Superior temporal gyrus (tissue), 1 donor: Measurements from ENCODE around the gene CALN1.
"Not testable (repeated sequence)": the region's sequence is repeated elsewhere in the genome, so short reads cannot be mapped to it uniquely, and the experiment has no call there.

Experiments
- DNase-seq: peaks from one replicate; pipeline ENCODE4 v3.0.0-alpha.2; 2016; ENCODE audit errors: extremely low spot score

Gene CALN1

DNA sequence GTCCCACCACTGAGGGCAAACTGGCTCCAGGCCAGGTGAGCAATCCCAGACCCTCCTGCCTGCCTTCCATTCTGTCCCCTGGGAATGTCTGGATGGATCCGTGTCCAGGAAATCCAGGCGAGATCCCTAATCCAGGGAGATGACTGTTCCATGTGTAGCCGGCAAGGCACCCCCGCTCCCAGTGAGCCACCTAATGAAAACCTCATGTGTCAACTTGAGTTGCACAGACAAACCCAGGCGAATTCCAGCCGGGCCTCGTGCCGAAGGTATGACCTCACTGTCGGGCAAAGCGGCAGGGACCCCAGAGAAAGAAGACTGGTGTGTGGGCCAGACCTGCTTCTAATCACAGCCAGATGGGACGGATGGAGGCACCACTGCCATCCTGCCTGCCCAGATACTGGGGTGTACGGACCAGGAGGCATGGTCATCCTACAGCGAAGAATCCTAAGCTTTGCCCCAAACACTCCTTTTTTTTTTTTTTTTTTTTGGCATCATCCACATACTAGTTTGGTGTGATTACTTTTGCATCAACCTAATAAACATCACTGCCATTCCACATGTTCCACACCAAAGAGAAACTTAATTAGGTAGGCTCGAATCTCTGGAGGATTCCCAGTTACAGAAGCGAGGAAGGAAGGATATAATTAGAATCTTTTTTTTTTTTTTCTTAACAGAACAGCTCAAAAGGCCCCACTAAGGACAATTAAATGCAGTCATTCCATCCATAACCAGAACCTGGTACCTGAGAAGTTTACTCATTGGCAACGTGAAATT, 313.1 kb downstream of the CALN1 start:
- no peak for DNase-seq

DNA sequence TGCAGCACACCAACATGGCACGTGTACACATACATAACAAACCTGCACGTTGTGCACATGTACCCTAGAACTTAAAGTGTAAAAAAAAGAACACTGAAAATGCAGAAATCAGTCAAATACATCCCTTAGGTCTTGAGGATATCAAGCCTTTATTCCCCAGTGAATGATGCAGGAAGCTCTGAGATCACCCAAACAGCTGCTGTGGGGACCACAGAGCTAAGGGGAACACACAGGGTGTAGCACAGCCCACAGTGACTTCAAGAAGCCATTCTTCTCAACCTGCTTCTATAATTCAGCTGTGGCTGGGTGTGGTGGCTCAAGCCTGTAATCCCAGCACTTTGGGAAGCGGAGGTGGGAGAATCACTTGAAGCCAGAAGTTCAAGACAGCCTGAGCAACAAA, 314.9 kb downstream of the CALN1 start:
- DNase-seq, result no peak

DNA sequence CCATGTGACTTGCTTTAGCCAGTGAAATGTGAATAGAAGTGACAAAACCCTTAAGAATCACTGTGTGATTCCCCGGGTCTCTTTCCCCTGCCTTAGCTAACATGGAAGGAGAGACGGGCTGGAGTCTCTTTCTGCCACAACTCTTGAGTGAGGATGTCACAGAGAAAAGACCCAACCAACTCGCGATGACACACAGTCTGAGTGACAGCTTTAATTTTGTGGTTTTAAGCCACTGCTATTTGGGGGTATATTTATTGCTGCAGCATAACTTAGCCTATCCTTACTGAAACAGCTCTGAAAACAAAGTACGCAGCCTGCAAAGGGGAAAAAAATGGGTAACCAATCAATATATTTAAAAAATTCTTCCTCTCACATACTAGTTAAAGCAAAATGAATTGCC, 319.4 kb downstream of the CALN1 start:
- DNase-seq, result no peak

DNA sequence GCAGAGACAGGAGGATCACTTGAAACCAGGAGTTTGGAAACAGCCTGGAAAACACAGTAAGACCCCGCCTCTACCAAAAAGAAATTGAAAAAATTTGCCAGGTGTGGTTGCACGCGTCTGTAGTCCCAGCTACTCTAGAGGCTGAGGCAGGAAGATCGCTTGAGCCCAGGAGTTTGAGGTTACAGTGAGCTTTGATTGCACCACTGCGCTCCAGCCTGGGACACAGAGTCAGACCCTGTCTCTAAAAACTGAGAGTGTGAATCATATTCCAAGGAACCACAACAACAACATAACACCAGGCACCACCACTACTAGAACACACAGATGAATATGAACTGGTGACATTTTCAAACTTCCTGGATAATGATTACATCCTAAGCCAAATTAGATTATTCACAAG, 324.2 kb downstream of the CALN1 start:
- DNase-seq, result no peak

DNA sequence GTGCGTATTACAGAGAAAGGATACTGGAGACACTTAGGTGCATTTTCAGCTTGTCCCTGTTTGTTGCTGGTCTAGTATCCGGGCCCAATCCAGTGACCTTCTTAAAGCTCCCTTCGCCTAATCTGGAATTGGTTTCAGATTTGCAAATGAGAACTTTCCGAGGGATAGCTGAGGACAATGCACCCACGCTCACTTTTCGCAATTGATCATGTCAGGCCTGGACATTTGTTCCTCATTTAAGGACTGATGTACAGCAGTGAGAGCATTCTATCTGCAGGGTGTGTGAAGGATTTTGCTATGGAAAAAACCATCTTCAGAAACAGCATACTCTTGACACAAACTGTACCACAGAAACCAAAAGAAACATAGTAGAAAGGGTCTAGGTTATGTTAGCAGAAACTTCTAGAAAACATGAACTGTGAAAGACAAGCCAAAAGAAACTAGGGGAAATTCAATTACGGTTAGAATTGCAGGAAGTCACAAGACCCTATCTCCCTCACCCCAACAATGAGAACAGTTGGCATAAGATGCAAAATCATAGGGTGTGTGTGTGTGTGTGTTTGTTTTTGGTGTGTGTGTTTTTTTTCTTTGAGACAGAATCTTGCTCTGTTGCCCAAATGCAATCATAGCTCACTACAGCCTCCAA, 331.1 kb downstream of the CALN1 start:
- no peak for DNase-seq

DNA sequence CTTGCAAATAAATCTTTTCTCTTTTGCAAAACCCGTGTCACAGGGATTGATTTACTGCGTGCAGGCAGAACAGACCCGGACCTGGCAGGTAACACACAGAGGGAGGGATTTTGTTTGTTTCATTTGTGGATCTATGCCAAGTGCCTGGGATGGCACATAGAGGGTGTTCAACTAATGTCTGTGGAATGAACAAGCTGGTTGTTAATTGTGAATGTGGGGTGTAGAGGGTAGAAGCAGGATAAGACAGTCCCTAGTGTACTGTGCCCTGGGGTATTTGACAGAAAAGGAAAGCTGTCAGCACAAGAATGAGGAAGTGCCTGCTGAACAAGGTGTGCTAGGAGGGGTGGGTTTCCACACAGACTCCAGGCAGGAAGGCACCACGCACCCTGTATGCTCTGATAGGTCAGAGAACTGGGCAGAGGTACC, 331.8 kb downstream of the CALN1 start:
- DNase-seq, result no peak

DNA sequence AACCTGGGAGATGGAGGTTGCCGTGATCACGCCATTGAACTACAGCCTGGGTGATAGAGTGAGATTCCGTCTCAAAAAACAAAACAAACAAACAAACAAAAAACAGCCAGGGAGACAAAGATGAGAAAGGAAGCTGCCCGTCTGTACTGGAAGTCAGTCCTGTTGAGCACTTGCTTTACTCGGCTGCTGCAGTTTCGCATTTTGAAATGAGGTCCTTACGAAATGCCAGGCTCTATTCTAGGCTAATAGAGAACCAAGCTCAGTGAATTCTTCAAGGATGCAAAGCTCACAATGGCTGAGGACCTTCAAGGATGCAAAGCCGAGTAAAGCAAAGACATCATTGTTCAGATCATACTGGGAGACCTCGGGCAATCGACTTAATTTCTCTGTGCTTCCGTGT, 333.3 kb downstream of the CALN1 start:
- DNase-seq, result no peak

DNA sequence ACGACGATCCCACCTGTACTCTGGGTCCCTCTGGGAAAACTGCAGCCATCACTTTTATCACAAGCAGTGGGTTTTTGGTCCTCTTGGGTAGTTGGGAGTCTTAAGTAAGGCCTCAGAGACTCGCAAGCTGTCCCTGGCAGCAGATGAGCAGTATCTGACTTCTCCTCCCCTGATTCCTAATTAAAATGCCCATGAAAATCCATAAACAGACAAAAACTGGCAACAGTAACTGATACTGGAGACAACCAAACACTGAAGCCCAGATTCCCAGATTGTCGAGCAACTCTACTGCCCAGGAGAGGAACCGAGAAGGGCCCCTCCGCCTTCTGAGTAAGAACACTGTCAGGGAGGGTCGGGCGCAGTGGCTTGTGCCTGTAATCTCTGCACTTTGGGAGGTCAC, 333.8 kb downstream of the CALN1 start:
- no peak for DNase-seq

DNA sequence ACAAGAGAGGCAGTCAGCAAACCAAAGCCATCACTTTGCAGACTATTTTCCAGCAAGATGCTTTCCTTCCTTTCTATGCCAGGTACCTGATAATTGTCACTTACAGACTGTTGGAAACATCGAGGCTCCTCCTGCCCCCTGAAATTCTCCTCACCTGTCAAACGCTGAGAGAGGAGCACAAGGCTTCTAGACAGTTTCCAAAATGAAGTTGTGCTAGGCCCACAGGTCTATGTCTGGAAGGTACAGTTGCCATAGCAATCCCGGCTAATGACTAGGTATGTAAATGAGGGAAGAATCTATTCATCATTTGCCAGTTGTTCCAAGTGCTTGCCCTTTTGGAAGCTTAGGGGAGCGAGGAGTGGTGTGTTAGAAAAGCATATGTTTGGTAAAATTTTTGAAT, 334.4 kb downstream of the CALN1 start:
- no peak for DNase-seq

DNA sequence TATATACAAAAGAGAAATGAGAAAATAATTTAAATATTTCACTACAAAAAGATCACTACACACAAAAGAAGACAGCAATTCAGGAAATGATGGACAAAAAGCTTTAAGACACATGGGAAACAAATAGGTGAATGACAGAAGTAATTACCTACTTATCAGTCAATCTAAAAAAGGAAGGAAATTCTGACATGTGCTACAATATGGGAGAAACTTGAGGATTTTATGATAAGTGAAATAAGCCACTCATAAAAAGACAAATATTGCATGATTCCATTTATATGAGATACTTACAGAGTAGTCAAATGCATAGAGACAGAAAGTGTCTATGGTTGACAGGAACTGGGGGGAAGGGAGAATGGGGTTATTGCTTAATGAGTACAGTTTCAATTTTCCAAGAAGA, 339.2 kb downstream of the CALN1 start:
- DNase-seq, result no peak

DNA sequence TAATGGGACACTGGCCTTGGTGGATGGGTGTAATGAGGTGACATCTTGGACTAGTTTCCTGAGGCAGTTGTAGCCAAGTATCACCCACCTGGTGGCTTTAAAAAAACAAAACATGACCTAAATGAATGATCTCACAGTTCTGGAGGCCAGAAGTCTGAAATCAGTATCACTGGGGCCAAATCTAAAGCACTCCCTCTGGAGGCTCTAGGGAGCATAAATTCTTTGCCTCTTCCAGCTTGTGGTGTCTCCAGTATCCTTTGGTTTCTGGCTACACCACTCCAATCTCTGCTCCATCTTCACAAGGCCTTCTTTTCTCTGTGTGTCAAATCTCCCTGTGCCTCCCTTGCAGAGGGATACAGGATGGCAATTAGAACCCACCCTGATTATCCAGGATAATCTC, 342.9 kb downstream of the CALN1 start:
- no peak for DNase-seq

DNA sequence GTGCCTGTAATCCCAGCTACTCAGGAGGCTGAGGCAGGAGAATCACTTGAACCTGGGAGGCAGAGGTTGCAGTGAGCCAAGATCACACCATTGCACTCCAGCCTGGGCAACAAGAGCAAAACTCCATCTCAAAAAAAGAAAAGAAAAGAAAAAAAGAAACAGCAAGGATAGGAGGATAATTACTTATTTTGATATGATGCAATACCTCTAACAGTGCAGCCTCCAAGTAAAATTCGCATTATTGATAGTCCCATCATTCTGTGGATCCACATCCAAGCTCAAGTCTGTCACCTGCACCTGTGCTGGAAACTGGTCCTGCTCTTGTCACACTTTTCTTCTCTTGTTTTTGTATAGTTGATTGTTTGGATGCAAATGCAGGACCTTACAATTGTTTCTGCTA, 346.4 kb downstream of the CALN1 start:
- not testable (repeated sequence) for DNase-seq

DNA sequence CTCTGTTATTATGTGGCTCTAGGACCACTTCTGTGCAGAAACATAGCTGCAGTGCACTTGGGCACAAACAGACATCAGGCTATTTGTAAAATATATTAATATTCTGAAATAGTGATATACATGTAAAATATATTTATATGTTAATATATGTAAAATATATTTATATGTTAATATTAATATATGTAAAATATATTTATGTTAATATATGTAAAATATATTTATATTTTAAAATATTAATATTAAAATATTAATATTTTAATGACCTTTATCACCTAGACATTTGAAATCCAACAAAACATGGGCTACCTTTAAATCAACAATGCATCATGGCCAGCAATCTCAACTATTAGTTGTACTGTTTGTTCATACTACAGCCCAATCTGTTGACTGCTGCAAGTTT, 347.2 kb downstream of the CALN1 start:
- no peak for DNase-seq

DNA sequence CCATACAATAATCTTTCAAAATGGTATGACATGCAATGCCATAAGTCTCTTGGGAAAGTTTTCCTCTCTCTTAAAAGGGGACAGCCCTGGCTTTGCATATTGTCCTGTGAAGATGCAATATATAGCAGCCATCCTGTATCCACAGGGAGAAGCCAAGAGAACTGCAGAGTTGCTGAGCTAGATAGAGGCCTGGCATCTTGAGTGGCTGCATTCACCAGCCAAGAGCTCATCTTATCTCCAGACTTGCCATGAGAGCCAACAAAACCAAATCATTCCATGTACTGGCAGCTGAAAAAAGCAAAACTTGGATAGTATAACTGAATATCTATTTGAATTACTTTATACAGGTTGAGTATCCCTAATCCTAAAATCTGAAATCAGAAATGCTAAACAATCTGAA, 348.8 kb downstream of the CALN1 start:
- DNase-seq, result no peak

DNA sequence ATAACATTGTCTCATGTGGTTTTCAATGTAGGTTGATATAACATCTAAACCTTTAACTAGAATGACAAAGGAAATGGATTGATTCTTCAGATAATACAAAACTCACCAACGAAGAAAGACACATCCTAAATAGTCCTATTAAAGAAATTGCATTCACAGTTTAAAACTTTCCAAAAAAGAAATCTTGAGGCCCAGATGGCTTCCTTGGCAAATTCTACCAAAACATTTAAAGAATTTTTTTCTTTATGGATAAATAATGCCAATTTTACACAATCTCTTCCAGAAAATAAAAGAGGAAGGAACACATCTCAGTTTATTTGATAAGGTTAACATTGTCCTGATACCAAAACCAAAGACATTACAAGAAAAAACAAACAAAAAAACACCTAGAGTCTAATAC, 349.5 kb downstream of the CALN1 start:
- no peak for DNase-seq

DNA sequence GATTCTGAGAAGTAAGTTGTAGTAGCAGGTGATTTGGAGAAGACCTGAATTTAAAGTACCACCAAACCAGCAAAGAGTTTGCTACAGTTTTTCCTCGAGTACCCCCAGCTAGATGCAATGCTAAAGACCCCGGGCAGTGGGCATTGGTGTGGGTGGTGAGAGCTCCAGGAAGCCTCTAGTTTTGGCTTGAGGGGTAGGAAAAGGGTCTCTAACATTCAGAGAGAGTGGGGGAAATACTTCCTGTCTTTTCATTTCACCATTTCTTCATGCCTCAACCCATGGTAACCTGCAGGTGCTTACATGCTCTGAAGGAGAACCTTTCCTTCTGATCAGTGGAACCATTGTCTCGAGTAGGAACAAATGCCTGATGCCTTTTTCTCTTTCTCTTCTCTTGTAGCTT, 352.2 kb downstream of the CALN1 start:
- DNase-seq, result no peak

DNA sequence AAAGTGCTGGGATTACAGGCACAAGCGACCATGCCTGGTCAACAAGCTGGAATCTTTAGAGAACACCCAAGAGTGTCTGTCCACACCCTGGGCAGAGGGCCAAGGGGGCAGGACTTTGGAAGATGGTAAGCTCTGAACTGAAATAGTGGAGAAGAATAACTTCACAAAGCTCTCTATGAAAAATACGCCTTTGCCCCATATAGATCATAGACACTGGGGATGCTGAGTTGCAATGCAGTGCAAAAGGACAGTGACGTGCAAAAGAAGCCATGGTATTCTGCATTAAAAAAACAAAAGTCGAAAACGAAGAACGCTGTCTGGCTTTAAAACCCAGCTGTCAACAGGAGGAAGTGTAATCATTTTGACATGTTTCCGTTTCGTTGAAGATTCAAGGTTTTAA, 353.6 kb downstream of the CALN1 start:
- DNase-seq, result no peak

DNA sequence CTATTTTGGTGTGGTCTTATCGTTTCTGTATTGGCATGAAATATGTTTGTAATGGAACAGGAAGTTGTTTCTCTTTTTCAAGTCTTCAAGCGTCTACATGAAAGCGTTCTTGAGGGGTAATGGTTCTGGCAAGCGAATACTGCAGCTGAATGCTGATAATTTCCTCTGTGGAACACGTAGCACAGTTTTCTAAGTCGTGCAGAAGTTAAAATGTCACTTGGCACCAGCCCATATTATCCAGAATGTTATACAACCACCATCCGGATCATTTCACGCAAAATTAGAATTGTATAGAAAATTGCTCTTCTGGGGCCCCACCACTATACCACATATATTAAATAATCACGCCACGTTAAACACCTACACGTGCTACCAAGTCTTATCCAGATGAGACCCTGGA, 354.3 kb downstream of the CALN1 start:
- no peak for DNase-seq

DNA sequence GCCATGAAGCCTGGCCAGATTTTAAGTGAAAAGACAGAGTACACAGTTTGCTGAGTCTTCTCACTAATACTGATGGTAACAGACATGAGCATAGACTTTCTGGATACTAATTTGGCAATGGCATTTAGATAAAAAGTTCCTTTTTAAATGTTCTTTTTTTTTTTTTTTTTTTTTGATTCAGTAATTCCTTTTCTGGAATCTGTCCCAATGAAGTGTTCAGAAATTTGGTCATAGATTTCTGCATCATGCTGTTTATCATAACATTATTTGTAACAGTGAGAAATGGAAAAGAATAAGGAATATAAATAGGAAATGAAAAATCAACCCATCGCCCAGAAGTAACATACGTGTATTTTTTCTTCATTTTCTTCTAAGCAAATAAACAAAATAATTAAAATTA, 354.9 kb downstream of the CALN1 start:
- DNase-seq, result no peak

DNA sequence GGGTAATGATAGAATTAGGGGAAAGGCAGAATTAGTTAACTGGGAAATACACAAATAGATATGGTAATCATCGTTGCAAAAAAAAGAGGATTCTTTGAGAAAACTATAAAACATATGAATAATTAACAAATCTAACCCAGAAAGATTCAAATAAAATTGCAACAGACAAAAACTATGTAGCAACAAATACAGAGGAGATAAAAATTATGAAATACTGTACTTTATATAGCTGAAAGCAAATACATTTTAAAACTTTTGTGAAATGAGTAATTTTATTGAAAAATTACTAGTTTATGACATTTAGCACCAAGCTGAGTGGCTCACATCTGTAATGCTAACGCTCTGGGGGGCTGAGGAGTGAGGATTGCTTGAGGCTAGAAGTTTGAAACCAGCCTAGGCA, 356.7 kb downstream of the CALN1 start:
- DNase-seq, result no peak

DNA sequence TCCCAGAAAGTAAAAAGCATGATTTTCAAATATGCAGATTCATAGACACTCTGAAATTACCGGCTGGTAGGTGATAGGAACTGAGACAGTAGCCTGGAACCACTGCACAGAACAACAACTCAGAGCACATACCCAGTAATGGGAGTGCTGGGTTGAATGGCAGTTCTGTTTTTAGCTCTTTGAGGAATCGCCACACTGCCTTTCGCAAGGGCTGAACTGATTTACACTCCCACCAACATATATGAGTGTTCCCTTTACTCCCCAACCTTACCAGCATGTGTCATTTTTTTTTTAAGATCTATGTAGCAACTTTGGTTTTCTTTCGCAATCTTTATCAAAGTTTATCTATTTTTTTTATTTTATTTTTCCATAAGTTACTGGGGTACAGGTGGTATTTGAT, 358.8 kb downstream of the CALN1 start:
- no peak for DNase-seq

DNA sequence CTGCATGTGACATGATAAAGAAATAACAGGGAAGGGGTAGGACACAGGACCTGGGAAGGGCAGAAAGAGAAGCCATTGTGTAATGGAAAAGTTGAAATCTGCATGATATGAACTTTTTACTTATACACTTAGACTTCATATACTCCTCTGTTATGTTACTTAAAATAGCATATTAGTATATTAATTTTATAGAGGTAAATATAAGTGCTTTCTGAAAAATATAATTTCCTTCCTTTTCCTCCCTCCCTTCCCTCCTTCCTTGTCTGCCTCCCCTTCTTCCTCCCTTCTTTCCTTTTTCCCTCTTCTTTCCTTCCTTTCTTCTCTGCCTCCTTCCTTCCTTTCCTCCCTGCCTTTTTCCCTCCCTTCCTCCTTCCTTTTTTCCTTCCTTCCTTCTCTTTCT, 363.7 kb downstream of the CALN1 start:
- DNase-seq, result no peak

DNA sequence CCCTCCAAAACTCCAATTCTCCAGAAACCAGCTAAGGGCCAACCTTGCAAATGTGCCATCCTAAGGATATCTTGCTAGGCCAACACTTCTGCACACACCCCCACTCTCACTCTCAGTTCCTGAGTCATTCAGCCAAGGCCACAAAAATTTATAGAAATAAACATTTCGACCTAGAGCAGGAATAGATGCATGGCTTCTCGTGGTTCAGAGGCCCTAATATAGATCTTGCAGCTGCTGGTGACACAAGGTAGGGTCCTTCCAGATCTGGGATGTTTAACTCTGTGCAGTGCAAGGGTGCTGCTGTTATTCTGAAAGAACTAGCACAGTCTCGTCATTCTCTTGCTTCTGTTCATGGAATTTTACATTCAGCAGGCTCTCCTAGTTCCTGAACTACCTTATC, 369.3 kb downstream of the CALN1 start:
- DNase-seq, result no peak

DNA sequence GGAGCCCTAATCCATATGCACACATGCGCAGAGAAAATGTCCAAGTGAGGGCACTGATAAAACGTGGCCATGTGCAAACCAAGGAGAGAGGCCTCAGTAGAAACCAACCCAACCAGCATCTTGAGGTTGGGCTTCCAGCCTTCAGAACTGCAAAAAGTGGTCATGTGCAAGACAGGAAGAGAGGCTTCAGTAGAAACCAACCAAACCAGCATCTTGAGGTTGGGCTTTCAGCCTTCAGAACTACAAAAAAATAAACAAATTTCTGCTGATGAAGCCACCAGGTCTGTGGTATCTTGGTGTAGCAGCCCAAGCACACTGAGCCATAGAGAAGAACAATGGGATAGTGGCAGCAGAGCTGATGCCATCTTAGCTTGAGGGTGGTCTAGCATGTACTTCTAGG, 371.5 kb downstream of the CALN1 start:
- no peak for DNase-seq
